COLO668 (cell line): ENCODE measurements around the gene PDZD2.
"Not testable (repeated sequence)": the region's sequence is repeated elsewhere in the genome, so short reads cannot be mapped to it uniquely, and the experiment has no call there.

Source experiments
- DNase-seq: peaks from one replicate; lab custom pipeline; 2025; ENCODE audit not compliant: unreplicated experiment; lab: John Stamatoyannopoulos, UW

Gene PDZD2

DNA sequence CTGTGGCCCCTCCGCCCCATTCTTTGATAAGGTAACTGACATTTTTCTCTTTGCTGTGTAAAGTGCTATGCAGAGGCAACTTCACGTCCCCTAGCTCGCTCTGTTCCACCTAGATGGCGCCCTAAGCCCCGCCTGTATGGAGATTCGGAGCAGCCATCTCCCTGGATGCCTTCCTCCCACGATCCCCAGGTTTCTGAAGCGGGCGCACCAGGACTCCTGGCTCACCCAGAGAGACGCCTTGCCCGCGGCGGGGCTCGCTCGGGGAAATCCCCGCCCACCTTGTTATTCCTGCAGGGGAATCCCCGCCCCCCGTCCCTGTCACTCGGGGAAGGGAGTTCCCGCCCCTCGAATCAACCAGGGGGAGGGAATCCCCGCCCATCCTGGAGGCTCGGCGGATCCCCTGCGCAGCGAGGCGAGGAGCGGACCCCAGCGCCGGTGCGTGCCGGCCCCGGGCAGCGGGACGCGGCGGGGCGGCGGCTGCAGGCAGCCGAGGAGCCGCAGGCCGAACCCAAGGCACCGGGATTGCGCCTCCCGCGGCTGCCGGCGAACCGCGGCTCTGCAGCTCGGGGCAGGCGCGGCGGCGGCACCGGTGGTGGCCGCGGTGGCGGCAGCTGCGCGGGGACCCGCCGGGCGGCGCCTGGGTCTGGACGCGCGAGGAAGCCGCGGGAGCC lies at the start of gene PDZD2:
PDZD2 (plus strand) TSS at position 384 of the 671 bp plus-strand sequence.
- DNase-seq, result peak; percentile 88

DNA sequence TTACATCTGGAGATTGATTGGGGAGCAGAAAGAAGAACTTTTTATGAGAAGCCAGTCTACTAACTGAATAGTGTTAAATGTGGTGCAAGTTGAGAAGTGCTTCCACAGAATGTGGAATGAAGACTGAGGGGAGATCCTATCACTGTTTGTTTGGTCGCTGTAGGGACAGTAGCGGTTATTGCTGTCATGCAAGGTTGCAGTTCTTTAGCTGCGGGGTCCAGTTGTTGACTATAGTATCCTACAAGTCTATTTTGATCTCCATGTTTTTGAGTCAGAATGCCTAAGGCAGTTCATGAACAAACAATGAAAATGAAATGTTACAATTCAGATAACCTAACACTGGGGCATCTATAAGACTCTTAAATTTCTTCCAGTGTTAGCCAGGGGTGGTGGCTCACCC lies 45.3 kb upstream of the PDZD2 start:
- DNase-seq, result no peak

- no peak for DNase-seq
These were observed 42.6 kb upstream of the PDZD2 start for GRCh38 chr5:31596354-31596753.

DNA sequence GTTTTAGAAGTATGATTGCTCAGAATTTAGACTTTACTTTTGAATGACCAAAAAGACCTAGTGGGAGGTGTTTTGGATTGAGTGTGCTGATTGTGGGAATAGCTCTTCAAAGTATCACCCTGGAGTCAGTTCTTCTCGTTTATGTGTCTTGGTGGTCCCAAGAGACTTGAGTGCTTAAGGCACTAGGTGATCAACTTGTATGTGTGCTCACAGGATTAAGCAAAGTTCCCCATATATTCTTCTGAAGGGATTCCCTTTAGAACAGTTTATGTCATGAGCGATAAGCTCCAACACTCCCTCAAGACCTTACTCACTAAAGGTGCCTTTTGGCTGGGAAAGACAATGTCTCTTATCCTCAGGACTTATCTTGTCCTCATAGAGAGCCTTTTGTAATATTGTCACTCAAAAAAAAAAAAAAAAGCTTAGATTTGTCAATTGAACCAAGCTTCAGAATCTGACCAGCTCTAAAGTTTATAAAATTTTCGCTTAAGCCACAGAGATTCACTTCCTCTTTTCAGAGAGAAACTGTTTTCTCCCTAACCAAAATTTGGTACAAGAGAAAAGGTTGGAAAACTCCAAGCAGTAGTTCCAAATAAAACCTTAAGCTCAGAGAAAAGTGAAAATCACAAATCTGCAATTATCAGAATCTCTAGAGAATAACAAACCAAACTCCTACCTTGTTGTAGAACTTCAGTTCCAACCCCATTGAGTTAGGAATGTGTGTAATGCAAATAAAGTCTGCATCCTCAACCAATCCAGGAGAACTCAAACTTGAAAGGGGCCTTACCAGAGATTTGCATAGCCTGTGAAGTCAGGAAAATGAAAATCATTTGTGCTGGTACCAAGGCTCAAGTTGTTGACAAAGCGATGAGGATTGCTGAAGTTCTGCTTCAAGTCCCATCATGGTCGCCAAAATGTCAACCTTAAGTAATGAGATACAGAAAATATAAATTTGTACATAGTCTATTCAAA lies 40.0 kb upstream of the PDZD2 start:
- no peak for DNase-seq

GRCh38 chr5:31602305-31602704 lies 36.6 kb upstream of the PDZD2 start:
- not testable (repeated sequence) for DNase-seq

GRCh38 chr5:31604240-31604639 lies 34.7 kb upstream of the PDZD2 start:
- no peak for DNase-seq

DNA sequence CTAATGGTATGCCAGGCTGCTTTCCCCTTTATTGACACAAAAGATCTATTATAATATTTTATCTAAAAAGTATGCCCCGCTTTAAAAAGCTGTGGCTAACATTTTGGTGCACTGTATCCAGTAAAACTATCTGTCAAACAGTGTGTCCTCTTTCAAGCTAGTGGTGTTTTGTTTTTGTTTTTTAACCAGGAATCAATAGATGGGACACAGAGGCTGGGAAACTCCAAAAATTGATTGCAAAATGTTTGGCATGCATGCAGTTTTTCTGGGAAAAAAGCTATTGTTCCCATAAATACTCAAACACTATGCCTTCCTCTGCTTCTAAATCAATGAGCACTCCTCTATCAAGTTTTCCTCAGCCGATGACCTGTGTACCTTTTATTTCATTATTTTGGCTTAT lies 34.3 kb upstream of the PDZD2 start:
- DNase-seq, result no peak

GRCh38 chr5:31605920-31606319 lies 33.0 kb upstream of the PDZD2 start:
- DNase-seq, result no peak

DNA sequence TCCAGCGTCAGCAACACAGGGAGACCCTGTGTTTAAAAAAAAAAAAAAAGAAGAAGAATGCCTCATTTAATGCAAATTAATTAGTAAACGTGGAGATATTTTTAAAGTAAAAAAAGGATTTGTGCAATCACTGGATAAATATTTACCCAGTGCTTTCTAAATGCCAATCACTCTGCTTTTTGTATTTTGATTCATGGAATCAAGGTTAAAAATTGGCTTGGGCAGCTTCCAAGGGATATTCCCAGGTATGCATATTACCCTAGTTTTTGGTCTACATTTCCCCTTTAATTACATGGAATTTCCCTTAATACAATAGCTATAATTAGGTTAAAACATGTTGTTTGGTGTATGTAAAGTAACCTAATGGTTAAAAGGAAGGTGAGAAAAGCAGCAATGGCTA lies 31.4 kb upstream of the PDZD2 start:
- no peak for DNase-seq

- DNase-seq, result no peak
These were observed 27.9 kb upstream of the PDZD2 start for GRCh38 chr5:31611002-31611401.

GRCh38 chr5:31613651-31614050 lies 25.3 kb upstream of the PDZD2 start:
- DNase-seq, result no peak

GRCh38 chr5:31614151-31615020 lies 24.5 kb upstream of the PDZD2 start:
- no peak for DNase-seq

DNA sequence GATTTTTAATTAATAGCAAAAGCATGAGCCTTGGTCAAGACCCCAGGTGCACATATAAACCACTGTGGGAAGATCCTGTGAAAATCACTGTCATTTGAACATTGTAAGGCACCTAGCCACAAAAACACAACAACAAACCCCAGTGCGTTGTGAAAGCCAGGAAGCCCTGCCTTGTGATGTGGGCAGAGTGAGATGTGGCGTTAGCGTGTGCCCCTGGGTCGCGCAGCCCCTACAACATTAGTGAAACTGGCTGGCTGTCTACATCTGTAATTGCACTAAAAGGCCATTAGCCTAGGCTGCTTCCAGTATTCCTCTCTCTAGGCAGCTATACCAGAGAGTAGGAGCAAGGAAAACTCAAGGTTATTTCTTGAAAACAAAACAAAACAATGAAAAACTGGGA lies 21.1 kb upstream of the PDZD2 start:
- DNase-seq, result no peak

DNA sequence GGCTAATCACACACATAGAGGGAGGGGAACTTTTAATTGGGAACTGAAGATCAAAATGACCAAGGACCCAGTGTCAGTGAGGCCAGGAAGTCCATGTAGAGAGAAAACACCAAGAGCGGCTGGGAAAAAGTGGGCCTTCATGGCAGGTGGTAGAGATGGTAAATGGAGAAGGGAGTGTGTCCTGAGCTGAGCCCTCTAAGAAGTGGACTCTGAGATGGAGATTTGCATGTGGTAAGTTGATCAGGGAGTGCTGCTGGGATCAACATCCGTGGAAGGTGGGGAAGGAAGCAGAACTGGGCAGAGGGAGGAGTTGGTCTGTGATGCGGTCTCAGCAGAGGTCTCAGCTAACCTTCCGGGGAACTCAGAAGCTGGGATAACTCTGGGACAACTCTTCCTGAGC lies 18.9 kb upstream of the PDZD2 start:
- DNase-seq, result no peak

DNA sequence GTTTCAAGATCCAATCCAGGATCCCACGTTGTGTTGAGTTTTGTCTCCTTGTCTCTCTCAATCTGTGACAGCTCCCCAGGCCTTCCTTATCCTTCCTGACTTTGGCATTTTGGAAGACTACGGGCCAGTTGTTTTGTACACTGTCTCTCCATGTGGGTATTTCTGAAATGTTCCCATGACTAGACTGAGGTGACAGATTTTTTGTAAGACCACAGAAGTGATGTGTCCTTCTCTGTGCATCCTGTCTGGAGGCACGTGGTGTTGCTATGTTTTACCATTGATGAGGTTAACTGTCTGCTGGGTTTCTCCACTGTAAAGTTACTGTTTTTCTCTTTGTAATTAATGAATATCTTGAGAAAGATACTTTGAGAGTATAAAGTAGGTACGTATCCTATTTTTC lies 15.7 kb upstream of the PDZD2 start:
- no peak for DNase-seq

- no peak for DNase-seq
These were observed 13.5 kb upstream of the PDZD2 start for GRCh38 chr5:31625394-31625793.

- no peak for DNase-seq
These were observed 12.8 kb upstream of the PDZD2 start for GRCh38 chr5:31626156-31626555.

- DNase-seq, result no peak
These were observed 12.2 kb upstream of the PDZD2 start for GRCh38 chr5:31626604-31627234.

DNA sequence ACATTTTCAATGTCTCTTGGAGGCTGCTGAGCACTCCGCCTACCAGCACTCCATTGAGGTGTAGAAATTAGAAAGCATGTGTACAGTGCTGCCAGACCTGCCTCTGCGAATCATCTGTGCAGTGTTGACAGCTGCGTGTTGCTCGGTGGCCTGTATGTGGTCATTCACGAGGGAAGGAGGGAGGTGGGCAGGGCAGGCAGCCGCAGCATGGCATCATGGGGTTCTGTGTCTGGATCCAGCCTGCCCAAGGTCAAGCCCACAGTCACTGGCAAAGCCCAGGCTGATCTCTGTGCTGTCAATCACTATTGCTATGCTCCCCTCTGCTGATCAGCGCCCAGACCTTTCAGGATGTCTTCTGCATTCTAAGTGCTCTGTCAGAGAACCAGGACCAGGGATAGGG lies 8.0 kb upstream of the PDZD2 start:
- no peak for DNase-seq

DNA sequence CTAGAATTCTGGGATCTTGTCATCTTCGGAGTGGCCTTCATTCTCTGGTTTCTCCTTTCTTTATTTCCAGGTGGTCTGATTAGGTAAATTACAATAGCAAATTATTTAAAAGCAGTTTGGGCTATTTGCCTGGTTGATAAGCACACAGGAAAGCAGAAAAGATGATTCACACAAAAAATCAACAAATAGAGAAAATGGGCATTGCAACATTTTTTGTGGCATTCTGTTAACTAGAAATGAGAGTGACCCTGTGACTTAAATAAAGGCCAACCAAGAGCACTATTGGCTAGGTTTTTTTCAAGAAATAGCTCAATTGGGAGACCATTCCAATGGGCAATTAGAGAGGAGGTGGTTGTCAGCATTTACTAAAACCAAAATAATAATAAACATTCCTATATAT lies 6.5 kb upstream of the PDZD2 start:
- DNase-seq, result no peak

DNA sequence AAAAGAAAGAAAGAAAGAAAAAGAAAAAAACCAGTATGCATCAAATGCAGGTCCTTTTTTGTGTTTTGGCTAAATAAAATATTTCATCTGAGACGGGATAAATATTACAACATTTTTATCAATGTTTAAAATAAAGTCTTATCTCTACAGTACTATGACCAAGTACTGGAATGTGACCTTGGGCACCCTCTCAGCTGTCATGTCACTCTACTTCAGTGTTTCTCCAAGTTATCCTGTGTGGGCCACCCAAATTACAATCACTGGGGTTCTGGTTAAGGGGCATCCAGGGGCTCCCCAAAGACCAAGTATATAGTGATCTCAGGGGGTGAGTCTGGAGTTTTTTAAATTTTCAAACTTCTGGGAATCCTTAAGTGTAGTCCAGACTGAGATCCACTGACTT lies 3.5 kb upstream of the PDZD2 start:
- no peak for DNase-seq
